GM12875 (cell line): ENCODE measurements around the gene CLDN24.
"Not testable (repeated sequence)": the region's sequence is repeated elsewhere in the genome, so short reads cannot be mapped to it uniquely, and the experiment has no call there.

ENCODE experiments used
- H3K4me3 ChIP-seq: one replicate; pipeline ENCODE4 v1.5.1; 2011; ENCODE audit warnings: low read depth, low read length, control low read depth
- TF ChIP-seq, protein P1 (sequence below): IDR thresholded peaks from 2 replicates; pipeline ENCODE4 v1.5.1; 2011; ENCODE audit warnings: low read depth, mild to moderate bottlenecking, control low read depth, inconsistent platforms, low read length, moderate library complexity, borderline replicate concordance; ENCODE audit not compliant: insufficient read depth

CLDN24 gene

DNA sequence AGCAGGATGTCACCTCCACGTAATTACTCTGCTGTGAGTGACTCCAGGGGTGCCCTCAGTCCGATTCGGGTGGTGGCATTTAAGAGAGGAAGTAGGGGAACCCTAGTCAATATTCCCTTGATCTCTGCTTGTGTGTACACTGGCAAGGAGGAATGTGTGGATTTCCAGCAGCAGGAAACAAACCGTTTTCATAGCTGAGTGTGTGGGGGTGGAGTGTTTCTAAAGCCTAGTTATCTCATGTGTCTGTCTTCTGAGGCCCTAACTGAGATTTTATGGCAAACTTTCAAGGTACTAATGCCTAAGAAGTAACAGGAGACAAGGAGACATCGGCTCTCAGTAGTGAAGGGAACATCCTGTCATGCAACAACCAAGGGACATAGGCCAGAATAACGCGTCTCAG lies 6.6 kb upstream of the CLDN24 start:
- no peak overlapping the region for H3K4me3 ChIP-seq
- TF ChIP-seq, protein P1, sequence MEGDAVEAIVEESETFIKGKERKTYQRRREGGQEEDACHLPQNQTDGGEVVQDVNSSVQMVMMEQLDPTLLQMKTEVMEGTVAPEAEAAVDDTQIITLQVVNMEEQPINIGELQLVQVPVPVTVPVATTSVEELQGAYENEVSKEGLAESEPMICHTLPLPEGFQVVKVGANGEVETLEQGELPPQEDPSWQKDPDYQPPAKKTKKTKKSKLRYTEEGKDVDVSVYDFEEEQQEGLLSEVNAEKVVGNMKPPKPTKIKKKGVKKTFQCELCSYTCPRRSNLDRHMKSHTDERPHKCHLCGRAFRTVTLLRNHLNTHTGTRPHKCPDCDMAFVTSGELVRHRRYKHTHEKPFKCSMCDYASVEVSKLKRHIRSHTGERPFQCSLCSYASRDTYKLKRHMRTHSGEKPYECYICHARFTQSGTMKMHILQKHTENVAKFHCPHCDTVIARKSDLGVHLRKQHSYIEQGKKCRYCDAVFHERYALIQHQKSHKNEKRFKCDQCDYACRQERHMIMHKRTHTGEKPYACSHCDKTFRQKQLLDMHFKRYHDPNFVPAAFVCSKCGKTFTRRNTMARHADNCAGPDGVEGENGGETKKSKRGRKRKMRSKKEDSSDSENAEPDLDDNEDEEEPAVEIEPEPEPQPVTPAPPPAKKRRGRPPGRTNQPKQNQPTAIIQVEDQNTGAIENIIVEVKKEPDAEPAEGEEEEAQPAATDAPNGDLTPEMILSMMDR: no peak

- H3K4me3 ChIP-seq: no peak overlapping the region
- TF ChIP-seq, protein P1: no peak
Observed at GRCh38 chr4:183327827-183328226, 5.6 kb upstream of the CLDN24 start.

GRCh38 chr4:183326853-183327252 lies 4.6 kb upstream of the CLDN24 start:
- H3K4me3 ChIP-seq: no peak overlapping the region
- TF ChIP-seq, protein P1: no peak

GRCh38 chr4:183326387-183326786 lies 4.2 kb upstream of the CLDN24 start:
- H3K4me3 ChIP-seq: not testable (repeated sequence)

GRCh38 chr4:183324619-183325018 lies 2.4 kb upstream of the CLDN24 start:
- TF ChIP-seq, protein P1: no peak
- no peak overlapping the region for H3K4me3 ChIP-seq

GRCh38 chr4:183324056-183324455 lies 1.8 kb upstream of the CLDN24 start:
- not testable (repeated sequence) for H3K4me3 ChIP-seq

- TF ChIP-seq, protein P1: no peak
Observed at GRCh38 chr4:183323295-183323694, 1.1 kb upstream of the CLDN24 start.

GRCh38 chr4:183321516-183321915 lies 710 bp downstream of the CLDN24 start:
- no peak overlapping the region for H3K4me3 ChIP-seq
- TF ChIP-seq, protein P1: no peak

More at GRCh38 chr4:183323295-183323694, 1.1 kb upstream of the CLDN24 start:
- H3K4me3 ChIP-seq: no peak overlapping the region
